ENCODE results near the gene C19orf44. TPM values are rescaled to one million over a fixed set of nuclear protein-coding genes. Genes with fewer than 3 reads are reported as not detected.

The C19orf44 gene
- polyA plus RNA-seq, 2 of the 4 experiments (the other 2 are of a cell fraction), result 2.9 to 3.0 TPM

- CTCF ChIA-PET, result no interaction called here
- FAIRE-seq, result no peak
- Histone ChIP-seq H3K4me2 (no peak overlapping the region), H3K9me3 (no peaks in the 10 kb centered on the region), H3K4me1 (no peaks in the 10 kb centered on the region), H3K27ac (no peak overlapping the region), H3K4me3 (no peak overlapping the region)
- no peak for ATAC-seq
- POLR2A ChIA-PET, result no interaction called here
- TF ChIP-seq MAFK (IDR thresholded peaks at IDR 0.05; ENCODE audit: partially characterized antibody), result no peak
- TF ChIP-seq ESRRA (IDR thresholded peaks at IDR 0.05; ENCODE audit: borderline replicate concordance, low read length), result no peak
- TF ChIP-seq ZNF302 (CRISPR knock-in tag; IDR thresholded peaks at IDR 0.05), result no peak
- TF ChIP-seq, protein P1, sequence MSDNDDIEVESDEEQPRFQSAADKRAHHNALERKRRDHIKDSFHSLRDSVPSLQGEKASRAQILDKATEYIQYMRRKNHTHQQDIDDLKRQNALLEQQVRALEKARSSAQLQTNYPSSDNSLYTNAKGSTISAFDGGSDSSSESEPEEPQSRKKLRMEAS (IDR thresholded peaks at IDR 0.05), result no peak
- TF ChIP-seq FOXS1 (CRISPR knock-in tag; IDR thresholded peaks at IDR 0.05), result no peak
- TF ChIP-seq EP300 (IDR thresholded peaks at IDR 0.05), result no peak
- TF ChIP-seq ZC3H11A (IDR thresholded peaks at IDR 0.05), result no peak
- no peak for TF ChIP-seq RFX5 (IDR thresholded peaks at IDR 0.05)
- TF ChIP-seq CHD4 (IDR thresholded peaks at IDR 0.05; ENCODE audit: borderline replicate concordance), result no peak
- no peak for TF ChIP-seq BCL3 (IDR thresholded peaks at IDR 0.05)
- TF ChIP-seq FOSL2 (IDR thresholded peaks at IDR 0.05), result no peak
- TF ChIP-seq FOSL2 (CRISPR knock-in tag; IDR thresholded peaks at IDR 0.05), result no peak
- no peak for TF ChIP-seq HOXB13 (CRISPR knock-in tag; IDR thresholded peaks at IDR 0.05; ENCODE audit: low read depth)
- no peak for TF ChIP-seq NPAS2 (CRISPR knock-in tag; IDR thresholded peaks at IDR 0.05; ENCODE audit: borderline replicate concordance)
- TF ChIP-seq SREBF2 (IDR thresholded peaks at IDR 0.05), result no peak
- TF ChIP-seq TP53 (CRISPR knock-in tag; IDR thresholded peaks at IDR 0.05), result no peak
- no peak for TF ChIP-seq ZSCAN20 (CRISPR knock-in tag; IDR thresholded peaks at IDR 0.05)
- 76% methylated on average over 3 of the region's 3 CpGs for WGBS (ENCODE audit: missing lambda C conversion rate)
- DNase-seq (ENCODE audit: low read depth in 1 of 2, low spot score in 1 of 2), result no peak
These were observed 19.8 kb upstream of the C19orf44 start for GRCh38 chr19:16476401-16476800.

DNA sequence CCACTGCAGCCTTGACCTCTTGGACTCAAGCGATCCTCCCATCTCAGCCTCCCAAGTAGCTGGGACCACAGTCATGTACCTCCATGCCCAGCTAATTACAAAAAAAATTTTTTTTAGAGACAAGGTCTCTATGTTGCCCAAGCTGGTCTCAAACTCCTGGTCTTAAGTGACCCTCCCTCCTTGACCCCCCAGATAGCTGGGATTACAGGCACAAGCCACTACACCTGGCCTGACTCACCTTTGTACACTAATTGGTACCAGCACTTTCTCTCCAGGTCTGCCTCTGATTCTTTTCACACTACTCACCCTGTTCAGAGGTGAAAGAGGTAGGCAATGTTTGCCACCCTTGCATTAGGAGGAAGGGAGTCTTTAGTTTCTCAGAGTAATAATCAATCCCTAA is 18.9 kb upstream of the C19orf44 start:
- DNase-seq (ENCODE audit: low read depth in 1 of 2, low spot score in 1 of 2), result no peak

More for the DNA sequence above, 18.9 kb upstream of the C19orf44 start:
- WGBS (ENCODE audit: missing lambda C conversion rate), result 100% methylated on average over 1 of the region's 1 CpG
- ChIA-PET POLR2A (no interaction called here), CTCF (interaction anchor here (0.6 kb wide), 1 partner anchor 950 kb away, joined by 4 read pairs; no protein-coding TSS in a partner anchor)
- H3K27ac ChIP-seq, result no peak overlapping the region
- TF ChIP-seq JUN (IDR thresholded peaks at IDR 0.05) (no peak), HOXB13 (CRISPR knock-in tag; IDR thresholded peaks at IDR 0.05; ENCODE audit: low read depth) (no peak), RCOR1 (IDR thresholded peaks at IDR 0.05; ENCODE audit: low read depth, low read length) (no peak), RNF2 (IDR thresholded peaks at IDR 0.05; ENCODE audit: borderline replicate concordance, low read depth) (no peak), TP53 (CRISPR knock-in tag; IDR thresholded peaks at IDR 0.05) (no peak), EHMT2 (IDR thresholded peaks at IDR 0.05; ENCODE audit: low read depth) (no peak), HEYL (CRISPR knock-in tag; IDR thresholded peaks at IDR 0.05) (no peak)
- TF ChIP-seq, protein P2, sequence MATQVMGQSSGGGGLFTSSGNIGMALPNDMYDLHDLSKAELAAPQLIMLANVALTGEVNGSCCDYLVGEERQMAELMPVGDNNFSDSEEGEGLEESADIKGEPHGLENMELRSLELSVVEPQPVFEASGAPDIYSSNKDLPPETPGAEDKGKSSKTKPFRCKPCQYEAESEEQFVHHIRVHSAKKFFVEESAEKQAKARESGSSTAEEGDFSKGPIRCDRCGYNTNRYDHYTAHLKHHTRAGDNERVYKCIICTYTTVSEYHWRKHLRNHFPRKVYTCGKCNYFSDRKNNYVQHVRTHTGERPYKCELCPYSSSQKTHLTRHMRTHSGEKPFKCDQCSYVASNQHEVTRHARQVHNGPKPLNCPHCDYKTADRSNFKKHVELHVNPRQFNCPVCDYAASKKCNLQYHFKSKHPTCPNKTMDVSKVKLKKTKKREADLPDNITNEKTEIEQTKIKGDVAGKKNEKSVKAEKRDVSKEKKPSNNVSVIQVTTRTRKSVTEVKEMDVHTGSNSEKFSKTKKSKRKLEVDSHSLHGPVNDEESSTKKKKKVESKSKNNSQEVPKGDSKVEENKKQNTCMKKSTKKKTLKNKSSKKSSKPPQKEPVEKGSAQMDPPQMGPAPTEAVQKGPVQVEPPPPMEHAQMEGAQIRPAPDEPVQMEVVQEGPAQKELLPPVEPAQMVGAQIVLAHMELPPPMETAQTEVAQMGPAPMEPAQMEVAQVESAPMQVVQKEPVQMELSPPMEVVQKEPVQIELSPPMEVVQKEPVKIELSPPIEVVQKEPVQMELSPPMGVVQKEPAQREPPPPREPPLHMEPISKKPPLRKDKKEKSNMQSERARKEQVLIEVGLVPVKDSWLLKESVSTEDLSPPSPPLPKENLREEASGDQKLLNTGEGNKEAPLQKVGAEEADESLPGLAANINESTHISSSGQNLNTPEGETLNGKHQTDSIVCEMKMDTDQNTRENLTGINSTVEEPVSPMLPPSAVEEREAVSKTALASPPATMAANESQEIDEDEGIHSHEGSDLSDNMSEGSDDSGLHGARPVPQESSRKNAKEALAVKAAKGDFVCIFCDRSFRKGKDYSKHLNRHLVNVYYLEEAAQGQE (IDR thresholded peaks at IDR 0.05), result no peak
- no peak for ATAC-seq
- H3K9me3 ChIP-seq, result no peaks in the 10 kb centered on the region
- no peak for FAIRE-seq
- H3K4me1 ChIP-seq, result no peaks in the 10 kb centered on the region
- H3K4me3 ChIP-seq, result no peak overlapping the region
- H3K4me2 ChIP-seq, result no peak overlapping the region

All from A549 (cell line).